Measurements from ENCODE around the gene PPP2R5D. TPM values are rescaled to one million over a fixed set of nuclear protein-coding genes. Genes with fewer than 3 reads are reported as not detected.

Gene PPP2R5D
- total and polyA plus RNA-seq, 9 of the 15 experiments (the other 6 are each of a cell fraction or from before 2014, with no cell fraction given): 1.3 to 96.1 (median 38.4) TPM

- TF ChIP-seq RNF2 (IDR thresholded peaks at IDR 0.05) (no peak; the same call in 1 of the 2 replicates), SMARCE1 (IDR thresholded peaks at IDR 0.05) (no peak), BACH1 (tag; IDR thresholded peaks at IDR 0.05) (no peak), CSDE1 (IDR thresholded peaks at IDR 0.05) (no peak), ZNF830 (CRISPR knock-in tag; IDR thresholded peaks at IDR 0.05) (no peak), PHB2 (IDR thresholded peaks at IDR 0.05; ENCODE audit: low read depth) (no peak), ZBTB34 (CRISPR knock-in tag; IDR thresholded peaks at IDR 0.05) (no peak), PHB (CRISPR knock-in tag; IDR thresholded peaks at IDR 0.05) (no peak), JUNB (CRISPR knock-in tag; conservative IDR thresholded peaks at IDR 0.05) (no peak), CTCFL (IDR thresholded peaks at IDR 0.05; ENCODE audit: borderline replicate concordance, insufficient read depth, low read depth, low read length, poor library complexity, severe bottlenecking) (no peak), U2AF2 (optimal IDR thresholded peaks at IDR 0.05; ENCODE audit: low read depth, low read length) (no peak), FOS (IDR thresholded peaks at IDR 0.05; ENCODE audit: extremely low read depth, insufficient read length) (no peak), C11orf30 (IDR thresholded peaks at IDR 0.05; ENCODE audit: low read depth) (peak; percentile 74), SETDB1 (IDR thresholded peaks at IDR 0.05; ENCODE audit: low read length) (peak; percentile 60), E2F1 (CRISPR knock-in tag; IDR thresholded peaks at IDR 0.05) (peak; percentile 87), ZNF143 (CRISPR knock-in tag; IDR thresholded peaks at IDR 0.05) (peak; percentile 97), PTRF (tag; IDR thresholded peaks at IDR 0.05) (no peak), PYGO2 (tag; IDR thresholded peaks at IDR 0.05) (no peak), CREB3 (tag; conservative IDR thresholded peaks at IDR 0.05; ENCODE audit: low read depth) (no peak), RUNX1 (IDR thresholded peaks at IDR 0.05; ENCODE audit: low read depth) (no peak), NR0B1 (IDR thresholded peaks at IDR 0.05; ENCODE audit: partially characterized antibody) (no peak), ELK3 (CRISPR knock-in tag; IDR thresholded peaks at IDR 0.05) (no peak)
Measured at GRCh38 chr6:43013843-43014433, 29.6 kb downstream of the PPP2R5D start, which contains the start of the genes KLHDC3 and MEA1 (continued).

Data from K562 (cell line).